K562 (cell line): ENCODE data around the gene RAMACL. TPM values are rescaled to one million over a fixed set of nuclear protein-coding genes. Genes with fewer than 3 reads are reported as not detected.

ENCODE experiments used
- ATAC-seq: fragments of 200-7000 bp; cut with Tn5 transposase; 3 replicates; pipeline ENCODE4 v1.9.1; 2020; ENCODE audit warnings: moderate library complexity
- BruUV-seq: library from RNA; stranded (reverse); fragments of 400-500 nt; replicated peaks from 2 replicates; lab custom pipeline; 2021; lab: Mats Ljungman, UMichigan
- CTCF ChIA-PET: fragments of 300-600 bp; formaldehyde crosslinking; extraction: SDS; loops from one replicate; lab custom pipeline; 2021; ENCODE audit warnings: low intra/inter-chr PET ratio; lab: Yijun Ruan, JAX
- POLR2A ChIA-PET: fragments of 300-600, 350-650 bp; sonication (Branson Sonifier 250); formaldehyde crosslinking; extraction: SDS; loops from one replicate; lab custom pipeline; 2021; ENCODE audit warnings: antibody characterized with exemption, inconsistent platforms; lab: Yijun Ruan, JAX
- DNase-seq, 4 experiments: peaks; one replicate each; pipeline versions ENCODE4 v3.0.0 to v3.0.0-alpha.2; 2011 to 2018; ENCODE audit warnings: low spot score in 3 of 4, mixed read lengths in 3 of 4; ENCODE audit errors: extremely low read depth in 1 of 4
- FAIRE-seq: peaks from 2 replicates; lab custom pipeline; 2011; peaks lifted over from hg19 to GRCh38; lab: Jason Lieb, UNC
- H2AFZ ChIP-seq: 2 replicates; pipeline ENCODE4 v1.6.0; 2011; ENCODE audit warnings: low read depth, low read length, control low read depth, inconsistent platforms
- H3K27ac ChIP-seq: fragments of 200-600 bp; 3 replicates; pipeline ENCODE4 v1.8.0; 2011; ENCODE audit warnings: low read depth, mild to moderate bottlenecking, control low read depth, inconsistent platforms, low read length, moderate library complexity, mixed read lengths; ENCODE audit errors: extremely low read depth
- H3K27me3 ChIP-seq, 2 experiments: fragments of 300-600 bp in 1 of 2; 2 replicates in 1 of 2; 3 replicates in 1 of 2; pipeline versions ENCODE4 v1.6.0 to v1.8.0; 2011; ENCODE audit warnings: inconsistent platforms in 2 of 2, low read length in 2 of 2, mild to moderate bottlenecking in 1 of 2, mixed read lengths in 1 of 2, moderate library complexity in 1 of 2; ENCODE audit not compliant: control insufficient read depth in 2 of 2, insufficient read depth in 2 of 2
- H3K36me3 ChIP-seq: fragments of 300-600 bp; 3 replicates; pipeline ENCODE4 v1.8.0; 2011; ENCODE audit warnings: mild to moderate bottlenecking, low read length, inconsistent platforms; ENCODE audit not compliant: control insufficient read depth, insufficient read depth
- H3K4me1 ChIP-seq, 2 experiments: fragments of 200-600 bp in 1 of 2; replicated peaks in 1 of 2; 2 replicates in 1 of 2; 3 replicates in 1 of 2; pipeline versions ENCODE4 v1.5.1 to v1.8.0; 2011; ENCODE audit warnings: inconsistent platforms in 2 of 2, low read length in 2 of 2, mild to moderate bottlenecking in 1 of 2, mixed read lengths in 1 of 2, moderate library complexity in 1 of 2; ENCODE audit not compliant: control insufficient read depth in 2 of 2, insufficient read depth in 2 of 2
- H3K4me2 ChIP-seq: 2 replicates; pipeline ENCODE4 v1.6.1; 2011; ENCODE audit warnings: low read length, control low read depth, inconsistent platforms, mixed read lengths; ENCODE audit not compliant: insufficient read depth
- H3K4me3 ChIP-seq: fragments of 200-600 bp; sonication (generic), shearing (Covaris generic); 2 replicates; pipeline ENCODE4 v1.5.1; 2016; ENCODE audit warnings: control low read depth, inconsistent platforms
- H3K79me2 ChIP-seq: fragments of 200-600 bp; 3 replicates; pipeline ENCODE4 v1.8.0; 2011; ENCODE audit warnings: low read length, inconsistent platforms; ENCODE audit not compliant: control insufficient read depth, insufficient read depth
- H3K9ac ChIP-seq, 2 experiments: 2 replicates each; pipeline versions ENCODE4 v1.6.0 to v1.6.1; 2011; ENCODE audit warnings: low read depth in 2 of 2, low read length in 2 of 2, control low read depth in 1 of 2, inconsistent platforms in 1 of 2, mild to moderate bottlenecking in 1 of 2, mixed read lengths in 1 of 2; ENCODE audit not compliant: insufficient read depth in 1 of 2
- H3K9me1 ChIP-seq: one replicate; pipeline ENCODE4 v1.6.0; 2011; ENCODE audit warnings: inconsistent platforms, mild to moderate bottlenecking, low read length, moderate library complexity; ENCODE audit not compliant: control insufficient read depth, insufficient read depth
- H3K9me3 ChIP-seq: replicated peaks from 2 replicates; pipeline ENCODE4 v1.5.1; 2011; ENCODE audit warnings: low read depth, low read length, inconsistent platforms; ENCODE audit not compliant: control insufficient read depth, insufficient read depth
- H4K20me1 ChIP-seq: replicated peaks from 2 replicates; pipeline ENCODE4 v1.6.1; 2011; ENCODE audit warnings: low read length, inconsistent platforms, mixed read lengths; ENCODE audit not compliant: control insufficient read depth, insufficient read depth
- MAFK ChIP-seq: IDR thresholded peaks from 2 replicates; pipeline ENCODE4 v1.6.1; 2011; ENCODE audit warnings: low read length, improper control_type of control experiment
- PHF8 ChIP-seq: fragments of 200-600 bp; sonication (generic); IDR thresholded peaks from 2 replicates; pipeline ENCODE4 v1.6.1; 2012; ENCODE audit warnings: mixed run types, mild to moderate bottlenecking, inconsistent platforms, low read length, moderate library complexity, borderline replicate concordance
- RCOR1 ChIP-seq, 2 experiments: IDR thresholded peaks; 2 replicates each; pipeline ENCODE4 v1.6.1; 2012; ENCODE audit warnings: low read depth in 2 of 2, low read length in 2 of 2, borderline replicate concordance in 1 of 2, improper control_type of control experiment in 1 of 2
- RNF219 ChIP-seq: fragments of 250-450 bp; sonication (Bioruptor Pico); IDR thresholded peaks from 2 replicates; pipeline ENCODE4 v1.5.0; 2022; ENCODE audit warnings: mild to moderate bottlenecking
- WGBS: fragments of 100-300 bp; shearing (Covaris generic); methylation state at CpG from one replicate; pipeline ENCODE4 v1.1.6; 2016; ENCODE audit warnings: low coverage, mixed read lengths; ENCODE audit not compliant: insufficient coverage; ENCODE audit errors: missing lambda C conversion rate; 5-methylcytosine and 5-hydroxymethylcytosine counted together
- in situ Hi-C: fragments of 300-500 bp; cut with MboI; formaldehyde crosslinking; loops from 4 replicates; pipeline ENCODE4 v1.15.0; 2018; ENCODE audit warnings: inconsistent platforms, mixed read lengths
- intact Hi-C: fragments of 100-400 bp; cut with micrococcal nuclease; formaldehyde crosslinking; loops from 2 replicates; pipeline ENCODE4 v1.14.2; 2022
- polyA plus RNA-seq, 8 experiments: library from polyadenylated mRNA; depleted of rRNA in 4 of 8; stranded (reverse) in 5 of 8; unstranded in 3 of 8; fragments of >200 nt; fragmentation: Nextera tagmentation in 2 of 8; fragmentation: Illumina TruSeq in 1 of 8; extraction: Ambion mirVana in 2 of 8; extraction: Trizol in 1 of 8; gene quantifications; 2 replicates each; pipeline versions ENCODE4 v1.2.1 to v1.2.3, GENCODE V29; 2011 to 2014; ENCODE audit warnings: inconsistent platforms in 1 of 8, missing spikeins in 1 of 8
- total RNA-seq, 7 experiments: library from RNA; depleted of rRNA in 6 of 7; stranded (reverse); fragments of >200 nt in 6 of 7; fragmentation: Illumina TruSeq in 2 of 7; extraction: Trizol in 2 of 7; gene quantifications; 2 replicates each; pipeline versions ENCODE4 v1.2.1 to v1.2.3, GENCODE V29; 2011 to 2021; ENCODE audit warnings: low replicate concordance in 1 of 7

Gene RAMACL
- total and polyA plus RNA-seq, 9 of the 15 experiments (the other 6 are each of a cell fraction or from before 2014, with no cell fraction given) = 0.11 to 1.7 (median 0.41) TPM; not detected in 1

DNA sequence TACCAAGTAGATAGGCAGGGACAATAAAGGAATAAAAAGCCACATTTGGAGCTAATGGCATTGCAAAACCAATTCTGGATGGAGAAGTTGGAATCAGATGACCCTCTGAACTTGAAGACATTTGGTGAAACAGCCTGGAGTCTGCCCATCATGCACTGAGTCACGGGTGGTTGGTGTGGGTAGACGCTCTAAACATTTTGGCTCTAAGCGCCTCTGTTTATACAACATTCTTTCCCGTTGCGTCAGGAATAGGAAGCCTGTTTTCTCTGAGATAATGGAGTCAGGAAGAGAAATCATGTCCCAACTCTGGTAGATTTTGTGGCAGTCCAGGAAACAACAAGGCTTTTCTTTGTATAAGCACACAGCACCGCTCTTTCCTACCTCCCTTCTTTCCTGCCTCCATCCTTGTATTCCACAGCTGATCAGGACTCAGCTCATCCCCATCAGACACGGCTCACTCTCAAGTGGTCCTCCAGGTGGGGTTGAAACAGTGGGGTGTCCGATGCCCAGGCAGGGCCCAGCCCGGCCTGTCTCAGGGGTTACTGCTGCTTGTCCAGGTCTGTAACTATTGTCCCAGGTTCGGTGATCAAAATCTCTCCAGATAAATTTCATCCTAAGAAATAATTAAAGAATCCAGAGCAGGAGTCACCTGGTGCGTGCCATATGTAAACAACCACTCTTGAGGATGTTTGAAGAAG lies 12.1 kb upstream of the RAMACL start:
- Histone ChIP-seq H3K9me3 (no peaks in the 10 kb centered on the region), H4K20me1 (peaks cover 5% of the 10 kb centered on the region; the same call in 1 of the 2 replicates), H3K79me2 (no peaks in the 10 kb centered on the region), H3K36me3 (no peaks in the 10 kb centered on the region), H3K4me1 (no peaks in the 10 kb centered on the region), H3K9me1 (no peaks in the 10 kb centered on the region), H3K27me3 (peaks cover 10 to 33% of the 10 kb centered on the region in 2 experiments), H3K27ac (no peak overlapping the region), H2AFZ (no peak overlapping the region), H3K4me3 (no peak overlapping the region), H3K9ac (no peak overlapping the region), H3K4me2 (no peak overlapping the region)
- ATAC-seq (no peak), FAIRE-seq (no peak), DNase-seq (no peak)
- BruUV-seq = no TSS peak
- intact Hi-C loops = no loop called here
- CTCF ChIA-PET = no interaction called here
- POLR2A ChIA-PET = interaction anchor here (0.7 kb wide), 1 partner anchor 14 kb away, joined by 3 read pairs; no protein-coding TSS in a partner anchor
- 1% methylated on average over 11 of the region's 11 CpGs for WGBS
- in situ Hi-C loops = no loop called here
- no peak for TF ChIP-seq MAFK

DNA sequence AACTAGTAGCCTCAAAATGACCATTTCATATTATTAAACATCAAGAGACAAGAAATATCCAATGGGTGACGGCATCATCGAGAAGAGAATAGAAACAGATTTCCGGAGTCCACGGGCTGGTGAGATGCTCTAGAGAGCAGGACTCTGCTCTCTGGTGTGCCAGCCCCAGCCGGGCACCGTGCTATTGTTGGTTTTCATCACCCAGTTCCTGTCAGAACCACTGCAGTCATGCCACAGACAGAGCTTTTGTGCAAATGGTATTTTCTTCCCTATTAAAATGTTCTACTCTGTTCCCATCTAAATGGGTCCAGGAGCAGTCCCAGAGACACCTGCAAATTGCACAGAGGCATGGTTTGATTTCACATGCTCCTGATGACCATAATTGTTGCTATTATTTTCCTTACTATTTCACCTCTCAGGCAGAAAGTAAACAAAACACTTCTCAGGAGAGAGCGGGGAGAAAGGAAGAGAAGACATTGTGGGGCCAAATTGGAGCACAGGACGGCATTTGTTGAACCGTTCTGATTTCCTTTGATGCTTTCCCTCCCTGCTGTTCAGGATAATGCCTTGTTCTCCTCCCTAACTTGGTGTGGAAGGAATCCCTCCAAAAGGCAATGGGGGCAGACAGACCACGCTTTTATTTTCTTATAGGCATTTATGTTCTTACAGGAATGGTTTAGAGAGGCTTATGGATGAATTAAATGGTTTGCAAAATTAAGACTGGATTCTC lies 11.4 kb upstream of the RAMACL start:
- in situ Hi-C loops (no loop called here), intact Hi-C loops (no loop called here)
- POLR2A ChIA-PET = no interaction called here
- Histone ChIP-seq H3K9me1 (no peaks in the 10 kb centered on the region), H3K4me2 (no peak overlapping the region), H3K36me3 (no peaks in the 10 kb centered on the region), H2AFZ (no peak overlapping the region), H3K9ac (no peak overlapping the region), H3K4me3 (no peak overlapping the region), H3K4me1 (no peaks in the 10 kb centered on the region), H3K9me3 (no peaks in the 10 kb centered on the region), H3K27me3 (peaks cover 9 to 27% of the 10 kb centered on the region in 2 experiments), H3K27ac (no peak overlapping the region), H3K79me2 (no peaks in the 10 kb centered on the region), H4K20me1 (peaks cover 5% of the 10 kb centered on the region; the same call in 1 of the 2 replicates)
- ATAC-seq (no peak), DNase-seq (no peak), FAIRE-seq (no peak)
- under 1% methylated on average over 10 of the region's 10 CpGs for WGBS
- no peak for TF ChIP-seq PHF8
- TF ChIP-seq RCOR1 (IDR thresholded peaks at IDR 0.05; ENCODE audit: borderline replicate concordance in 1 of 2, low read depth in 2 of 2, low read length in 2 of 2) = no peak
- no peak for TF ChIP-seq RNF219 (CRISPR knock-in tag)
- no TSS peak for BruUV-seq
- CTCF ChIA-PET = no interaction called here
